ENCODE measurements around the gene POMGNT1.

GRCh38 chr1:46153228-46153627 lies 45.0 kb downstream of the POMGNT1 start:
- no peak for TF ChIP-seq CTCF (IDR thresholded peaks at IDR 0.05; ENCODE audit: low read depth, low read length)
- no peak for TF ChIP-seq POLR2A (IDR thresholded peaks at IDR 0.05; ENCODE audit: extremely low read depth, insufficient read length)
